HEK293 (cell line): ENCODE measurements around the gene CELSR1.

Experiments
- EGR2 ChIP-seq: fragments of 450-650 bp; formaldehyde crosslinking; IDR thresholded peaks from 2 replicates; pipeline ENCODE4 v1.5.1; 2016; ENCODE audit warnings: low read depth, missing biosample characterization, missing genetic modification characterization
- GLI4 ChIP-seq: fragments of 450-650 bp; formaldehyde crosslinking; IDR thresholded peaks from 2 replicates; pipeline ENCODE4 v1.5.1; 2016; ENCODE audit warnings: missing biosample characterization, missing genetic modification characterization
- KLF7 ChIP-seq: fragments of 450-650 bp; formaldehyde crosslinking; IDR thresholded peaks from 2 replicates; pipeline ENCODE4 v1.5.1; 2016; ENCODE audit warnings: missing biosample characterization, missing genetic modification characterization, borderline replicate concordance
- PBX3 ChIP-seq: sonication (generic); formaldehyde crosslinking; IDR thresholded peaks from 2 replicates; pipeline ENCODE4 v1.8.1; 2022; ENCODE audit warnings: mild to moderate bottlenecking, moderate library complexity, missing genetic modification reagents
- PRDM10 ChIP-seq: fragments of 450-650 bp; formaldehyde crosslinking; IDR thresholded peaks from 2 replicates; pipeline ENCODE4 v1.5.1; 2016; ENCODE audit warnings: missing biosample characterization, missing genetic modification characterization
- SCRT2 ChIP-seq: fragments of 450-650 bp; formaldehyde crosslinking; IDR thresholded peaks from 2 replicates; pipeline ENCODE4 v1.5.1; 2016; ENCODE audit warnings: missing biosample characterization, missing genetic modification characterization
- YY1 ChIP-seq: fragments of 450-650 bp; formaldehyde crosslinking; IDR thresholded peaks from 2 replicates; pipeline ENCODE4 v1.5.1; 2018; ENCODE audit warnings: missing biosample characterization, missing genetic modification characterization
- ZBTB8A ChIP-seq: fragments of 450-650 bp; formaldehyde crosslinking; IDR thresholded peaks from 2 replicates; pipeline ENCODE4 v1.5.1; 2016; ENCODE audit warnings: missing biosample characterization, missing genetic modification characterization
- ZFP37 ChIP-seq: fragments of 450-650 bp; formaldehyde crosslinking; IDR thresholded peaks from 2 replicates; pipeline ENCODE4 v1.5.1; 2016; ENCODE audit warnings: missing biosample characterization, missing genetic modification characterization
- ZFP69B ChIP-seq: fragments of 450-650 bp; formaldehyde crosslinking; IDR thresholded peaks from 2 replicates; pipeline ENCODE4 v1.5.1; 2016; ENCODE audit warnings: missing biosample characterization, missing genetic modification characterization
- ZNF112 ChIP-seq: fragments of 450-650 bp; formaldehyde crosslinking; IDR thresholded peaks from 2 replicates; pipeline ENCODE4 v1.5.0; 2017; ENCODE audit warnings: missing biosample characterization, missing genetic modification characterization
- ZNF133 ChIP-seq: fragments of 450-650 bp; formaldehyde crosslinking; IDR thresholded peaks from 2 replicates; pipeline ENCODE4 v1.5.1; 2016; ENCODE audit warnings: missing biosample characterization, missing genetic modification characterization
- ZNF138 ChIP-seq: fragments of 450-650 bp; formaldehyde crosslinking; IDR thresholded peaks from 2 replicates; pipeline ENCODE4 v1.5.1; 2016; ENCODE audit warnings: missing biosample characterization, missing genetic modification characterization, borderline replicate concordance
- ZNF2 ChIP-seq: fragments of 450-650 bp; formaldehyde crosslinking; IDR thresholded peaks from 2 replicates; pipeline ENCODE4 v1.5.1; 2016; ENCODE audit warnings: missing biosample characterization, missing genetic modification characterization
- ZNF23 ChIP-seq: fragments of 450-650 bp; formaldehyde crosslinking; IDR thresholded peaks from 2 replicates; pipeline ENCODE4 v1.5.1; 2016; ENCODE audit warnings: missing biosample characterization, missing genetic modification characterization, borderline replicate concordance
- ZNF239 ChIP-seq: fragments of 450-650 bp; formaldehyde crosslinking; IDR thresholded peaks from 2 replicates; pipeline ENCODE4 v1.5.1; 2016; ENCODE audit warnings: missing biosample characterization, missing genetic modification characterization
- ZNF426 ChIP-seq: fragments of 450-650 bp; formaldehyde crosslinking; IDR thresholded peaks from 2 replicates; pipeline ENCODE4 v1.5.1; 2017; ENCODE audit warnings: missing biosample characterization, missing genetic modification characterization, mild to moderate bottlenecking, inconsistent platforms, moderate library complexity
- ZNF529 ChIP-seq: fragments of 450-650 bp; formaldehyde crosslinking; IDR thresholded peaks from 2 replicates; pipeline ENCODE4 v1.5.1; 2017; ENCODE audit warnings: missing genetic modification characterization, missing biosample characterization; ENCODE audit not compliant: insufficient replicate concordance
- ZNF561 ChIP-seq: fragments of 450-650 bp; IDR thresholded peaks from 2 replicates; pipeline ENCODE4 v1.5.1; 2018; ENCODE audit warnings: missing biosample characterization, missing genetic modification characterization, borderline replicate concordance
- ZNF701 ChIP-seq: fragments of 450-650 bp; formaldehyde crosslinking; IDR thresholded peaks from 2 replicates; pipeline ENCODE4 v1.5.1; 2016; ENCODE audit warnings: missing biosample characterization, missing genetic modification characterization
- ZNF707 ChIP-seq: fragments of 450-650 bp; formaldehyde crosslinking; IDR thresholded peaks from 2 replicates; pipeline ENCODE4 v1.5.1; 2016; ENCODE audit warnings: missing biosample characterization, missing genetic modification characterization
- ZNF777 ChIP-seq: fragments of 450-650 bp; formaldehyde crosslinking; IDR thresholded peaks from 2 replicates; pipeline ENCODE4 v1.5.1; 2017; ENCODE audit warnings: missing biosample characterization, missing genetic modification characterization, borderline replicate concordance
- ZNF785 ChIP-seq: fragments of 450-650 bp; formaldehyde crosslinking; IDR thresholded peaks from 2 replicates; pipeline ENCODE4 v1.5.1; 2016; ENCODE audit warnings: missing biosample characterization, missing genetic modification characterization
- ZNF837 ChIP-seq: fragments of 450-650 bp; formaldehyde crosslinking; IDR thresholded peaks from 2 replicates; pipeline ENCODE4 v1.5.1; 2016; ENCODE audit warnings: missing biosample characterization, missing genetic modification characterization
- ZNF843 ChIP-seq: fragments of 450-650 bp; formaldehyde crosslinking; IDR thresholded peaks from 2 replicates; pipeline ENCODE4 v1.5.1; 2016; ENCODE audit warnings: missing biosample characterization, missing genetic modification characterization
- ZSCAN5A ChIP-seq: fragments of 450-650 bp; formaldehyde crosslinking; IDR thresholded peaks from 2 replicates; pipeline ENCODE4 v1.5.1; 2016; ENCODE audit warnings: missing biosample characterization, missing genetic modification characterization
- TF ChIP-seq, protein P1 (sequence below): fragments of 450-650 bp; formaldehyde crosslinking; IDR thresholded peaks from 2 replicates; pipeline ENCODE4 v1.5.1; 2016; ENCODE audit warnings: missing biosample characterization, missing genetic modification characterization
- TF ChIP-seq, protein P2 (sequence below): fragments of 450-650 bp; formaldehyde crosslinking; IDR thresholded peaks from 2 replicates; pipeline ENCODE4 v1.5.1; 2016; ENCODE audit warnings: missing biosample characterization, missing genetic modification characterization
- TF ChIP-seq, protein P3 (sequence below): fragments of 450-650 bp; formaldehyde crosslinking; IDR thresholded peaks from 2 replicates; pipeline ENCODE4 v1.5.1; 2016; ENCODE audit warnings: missing biosample characterization, missing genetic modification characterization

The CELSR1 gene

DNA sequence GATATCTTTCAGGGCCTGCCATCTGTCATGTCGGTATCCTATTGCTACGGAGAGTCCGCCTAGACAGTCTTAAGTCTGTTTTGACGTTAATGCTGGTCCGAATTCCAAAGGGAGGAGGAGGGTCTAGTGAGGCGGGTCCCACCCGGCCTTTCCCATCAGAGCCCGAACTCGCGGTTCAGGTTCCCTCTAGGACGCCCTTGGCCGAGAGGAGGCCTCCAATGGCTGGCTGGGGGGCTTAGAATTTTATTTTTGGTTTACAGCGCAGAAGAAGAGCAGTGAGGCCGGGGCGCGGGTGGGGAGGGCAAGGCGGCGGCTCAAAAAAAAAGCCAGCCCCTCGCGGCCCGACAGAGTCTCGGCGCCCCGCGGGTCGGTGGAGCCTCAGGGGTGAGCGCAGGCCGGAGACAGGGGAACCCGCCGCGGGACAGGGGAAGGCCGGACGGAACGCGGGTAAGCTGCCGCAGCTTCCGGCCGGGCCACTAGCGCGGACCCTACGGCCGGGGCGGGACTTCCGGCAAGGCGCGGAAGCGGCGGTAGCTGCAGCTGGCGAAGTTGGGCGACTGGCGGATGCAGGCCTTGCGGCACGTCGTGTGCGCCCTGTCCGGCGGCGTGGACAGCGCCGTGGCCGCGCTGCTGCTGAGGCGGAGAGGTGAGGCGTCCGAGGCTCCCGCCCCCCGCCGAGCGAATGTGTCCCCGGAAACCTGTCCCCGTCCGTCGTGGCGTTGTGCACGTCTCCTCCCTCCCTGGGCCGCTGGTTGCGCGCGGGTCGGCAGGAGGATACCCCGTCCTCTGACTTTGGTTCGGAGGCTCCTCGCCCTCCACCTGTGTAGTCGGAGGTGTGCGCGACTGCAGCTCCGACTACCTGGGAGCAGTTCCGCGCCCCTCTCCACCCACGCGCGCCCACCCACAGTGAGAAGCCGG is 202.0 kb downstream of the CELSR1 start, which contains the start of gene TRMU (continued):
- TF ChIP-seq, protein P1, sequence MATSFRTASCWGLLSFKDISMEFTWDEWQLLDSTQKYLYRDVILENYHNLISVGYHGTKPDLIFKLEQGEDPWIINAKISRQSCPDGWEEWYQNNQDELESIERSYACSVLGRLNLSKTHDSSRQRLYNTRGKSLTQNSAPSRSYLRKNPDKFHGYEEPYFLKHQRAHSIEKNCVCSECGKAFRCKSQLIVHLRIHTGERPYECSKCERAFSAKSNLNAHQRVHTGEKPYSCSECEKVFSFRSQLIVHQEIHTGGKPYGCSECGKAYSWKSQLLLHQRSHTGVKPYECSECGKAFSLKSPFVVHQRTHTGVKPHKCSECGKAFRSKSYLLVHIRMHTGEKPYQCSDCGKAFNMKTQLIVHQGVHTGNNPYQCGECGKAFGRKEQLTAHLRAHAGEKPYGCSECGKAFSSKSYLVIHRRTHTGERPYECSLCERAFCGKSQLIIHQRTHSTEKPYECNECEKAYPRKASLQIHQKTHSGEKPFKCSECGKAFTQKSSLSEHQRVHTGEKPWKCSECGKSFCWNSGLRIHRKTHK (tag by site-specific recombination) = no peak
- TF ChIP-seq ZNF843 (tag by site-specific recombination) (no peak), ZSCAN5A (tag by site-specific recombination) (peak; percentile 65; the same call in 1 of the 2 replicates), ZNF707 (tag by site-specific recombination) (no peak), ZNF426 (tag by site-specific recombination) (no peak), KLF7 (tag by site-specific recombination) (no peak), GLI4 (tag by site-specific recombination) (peak; percentile 66; the same call in 1 of the 2 replicates), ZNF23 (no peak), ZNF138 (tag by site-specific recombination) (no peak), ZNF529 (tag by site-specific recombination) (no peak), ZNF561 (tag by site-specific recombination) (0 out of 2 replicates have a peak, but pooled peaks have one; percentile 62), PRDM10 (tag by site-specific recombination) (peak; percentile 90), ZNF133 (tag by site-specific recombination) (no peak), ZNF2 (tag by site-specific recombination) (0 out of 2 replicates have a peak, but pooled peaks have one; percentile 50), ZNF777 (tag by site-specific recombination) (no peak), EGR2 (peak; percentile 81), ZBTB8A (tag by site-specific recombination) (peak; percentile 59), YY1 (tag by site-specific recombination) (peak; percentile 62), ZNF701 (tag by site-specific recombination) (no peak), ZNF785 (tag by site-specific recombination) (peak; percentile 13; the same call in 1 of the 2 replicates), ZNF239 (peak; percentile 86), PBX3 (CRISPR knock-in tag) (peak; percentile 92), ZNF112 (tag by site-specific recombination) (no peak), ZFP37 (peak; percentile 68; the same call in 1 of the 2 replicates), SCRT2 (tag by site-specific recombination) (no peak), ZFP69B (tag by site-specific recombination) (peak; percentile 92), ZNF837 (0 out of 2 replicates have a peak, but pooled peaks have one; percentile 17)
- TF ChIP-seq, protein P2, sequence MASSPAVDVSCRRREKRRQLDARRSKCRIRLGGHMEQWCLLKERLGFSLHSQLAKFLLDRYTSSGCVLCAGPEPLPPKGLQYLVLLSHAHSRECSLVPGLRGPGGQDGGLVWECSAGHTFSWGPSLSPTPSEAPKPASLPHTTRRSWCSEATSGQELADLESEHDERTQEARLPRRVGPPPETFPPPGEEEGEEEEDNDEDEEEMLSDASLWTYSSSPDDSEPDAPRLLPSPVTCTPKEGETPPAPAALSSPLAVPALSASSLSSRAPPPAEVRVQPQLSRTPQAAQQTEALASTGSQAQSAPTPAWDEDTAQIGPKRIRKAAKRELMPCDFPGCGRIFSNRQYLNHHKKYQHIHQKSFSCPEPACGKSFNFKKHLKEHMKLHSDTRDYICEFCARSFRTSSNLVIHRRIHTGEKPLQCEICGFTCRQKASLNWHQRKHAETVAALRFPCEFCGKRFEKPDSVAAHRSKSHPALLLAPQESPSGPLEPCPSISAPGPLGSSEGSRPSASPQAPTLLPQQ (tag by site-specific recombination) = peak; percentile 95
- TF ChIP-seq, protein P3, sequence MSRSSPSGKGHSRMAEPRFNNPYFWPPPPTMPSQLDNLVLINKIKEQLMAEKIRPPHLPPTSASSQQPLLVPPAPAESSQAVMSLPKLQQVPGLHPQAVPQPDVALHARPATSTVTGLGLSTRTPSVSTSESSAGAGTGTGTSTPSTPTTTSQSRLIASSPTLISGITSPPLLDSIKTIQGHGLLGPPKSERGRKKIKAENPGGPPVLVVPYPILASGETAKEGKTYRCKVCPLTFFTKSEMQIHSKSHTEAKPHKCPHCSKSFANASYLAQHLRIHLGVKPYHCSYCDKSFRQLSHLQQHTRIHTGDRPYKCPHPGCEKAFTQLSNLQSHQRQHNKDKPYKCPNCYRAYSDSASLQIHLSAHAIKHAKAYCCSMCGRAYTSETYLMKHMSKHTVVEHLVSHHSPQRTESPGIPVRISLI (tag by site-specific recombination) = no peak
